Mucosa of descending colon (tissue), 3 donors: ENCODE measurements around the gene GDPD2. TPM values are rescaled to one million over a fixed set of nuclear protein-coding genes. Genes with fewer than 3 reads are reported as not detected.

ENCODE experiments used
- ATAC-seq: fragments of 200-7000 bp; cut with Tn5 transposase; one replicate; pipeline ENCODE4 v1.9.1; 2020; ENCODE audit warnings: mild to moderate bottlenecking, moderate library complexity
- DNase-seq, 3 donors: peaks; one replicate each; pipeline ENCODE4 v3.0.0-alpha.2; 2020
- H3K36me3 ChIP-seq: fragments of 200-600 bp; one replicate; pipeline ENCODE4 v1.8.0; 2021; ENCODE audit warnings: low read depth, mild to moderate bottlenecking
- H3K4me1 ChIP-seq: fragments of 200-600 bp; one replicate; pipeline ENCODE4 v1.8.0; 2021; ENCODE audit warnings: low read depth, mild to moderate bottlenecking
- H3K4me3 ChIP-seq: fragments of 200-600 bp; one replicate; pipeline ENCODE4 v1.8.0; 2021; ENCODE audit warnings: mild to moderate bottlenecking
- H3K9me3 ChIP-seq: fragments of 200-600 bp; one replicate; pipeline ENCODE4 v1.8.0; 2021; ENCODE audit warnings: mild to moderate bottlenecking
- intact Hi-C, 2 donors: fragments of 100-400 bp; cut with DNase I in 1 of 2; cut with micrococcal nuclease in 1 of 2; formaldehyde crosslinking; loops; one replicate each; pipeline versions ENCODE4 v1.11.0 to v1.11.1; 2022; cut with DNase I, micrococcal nuclease
- total RNA-seq, 3 donors: library from RNA; stranded (reverse); fragmentation: NEBNext Ultra II Directional in 2 of 3; extraction: Animal tissue kit (Norgen Biotek cat#: 25700) in 2 of 3; gene quantifications; one replicate each; pipeline versions ENCODE4 v1.2.1 to v1.2.4, GENCODE V29; 2021 to 2023
- TF ChIP-seq, protein P1 (sequence below): fragments of 200-600 bp; IDR thresholded peaks from one replicate; pipeline ENCODE4 v1.8.0; 2022; ENCODE audit warnings: antibody characterized with exemption, mild to moderate bottlenecking
- donor health status: DM: no; HTN: no; CAD: no; lungs with moderate emphysema.
- donor health status: DM: no; HTN: no; CAD: no.
- donor health status: DM: no; HTN: yes; CAD: no.

GDPD2 gene
- total RNA-seq, 3 donors from 2014 or later = 9.0 to 28.5 (median 25.9) TPM

DNA sequence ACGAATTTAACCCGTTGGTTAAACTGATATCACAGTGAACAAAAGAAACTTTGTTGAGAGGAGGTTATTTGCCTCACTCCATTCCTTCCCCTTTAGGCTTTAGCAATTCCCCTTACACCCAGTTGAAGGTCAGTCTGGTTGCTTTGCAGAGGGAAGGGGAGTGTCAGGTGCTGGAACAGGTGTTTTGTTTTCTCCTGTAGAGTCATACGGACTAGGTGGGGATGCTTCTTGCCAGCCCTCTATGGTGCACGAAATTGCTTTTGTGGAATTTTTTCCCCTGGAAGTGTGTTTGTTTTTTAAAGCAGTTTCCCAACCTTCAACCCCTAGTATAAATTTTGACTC lies 54.6 kb downstream of the GDPD2 start:
- Histone ChIP-seq H3K4me3 (no peak overlapping the region), H3K9me3 (no peaks in the 10 kb centered on the region), H3K4me1 (peaks cover 18% of the 10 kb centered on the region), H3K36me3 (no peaks in the 10 kb centered on the region)
- intact Hi-C loops = no loop called here
- ATAC-seq (peak; percentile 45), DNase-seq (no peak)
- TF ChIP-seq, protein P1, sequence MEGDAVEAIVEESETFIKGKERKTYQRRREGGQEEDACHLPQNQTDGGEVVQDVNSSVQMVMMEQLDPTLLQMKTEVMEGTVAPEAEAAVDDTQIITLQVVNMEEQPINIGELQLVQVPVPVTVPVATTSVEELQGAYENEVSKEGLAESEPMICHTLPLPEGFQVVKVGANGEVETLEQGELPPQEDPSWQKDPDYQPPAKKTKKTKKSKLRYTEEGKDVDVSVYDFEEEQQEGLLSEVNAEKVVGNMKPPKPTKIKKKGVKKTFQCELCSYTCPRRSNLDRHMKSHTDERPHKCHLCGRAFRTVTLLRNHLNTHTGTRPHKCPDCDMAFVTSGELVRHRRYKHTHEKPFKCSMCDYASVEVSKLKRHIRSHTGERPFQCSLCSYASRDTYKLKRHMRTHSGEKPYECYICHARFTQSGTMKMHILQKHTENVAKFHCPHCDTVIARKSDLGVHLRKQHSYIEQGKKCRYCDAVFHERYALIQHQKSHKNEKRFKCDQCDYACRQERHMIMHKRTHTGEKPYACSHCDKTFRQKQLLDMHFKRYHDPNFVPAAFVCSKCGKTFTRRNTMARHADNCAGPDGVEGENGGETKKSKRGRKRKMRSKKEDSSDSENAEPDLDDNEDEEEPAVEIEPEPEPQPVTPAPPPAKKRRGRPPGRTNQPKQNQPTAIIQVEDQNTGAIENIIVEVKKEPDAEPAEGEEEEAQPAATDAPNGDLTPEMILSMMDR = no peak

DNA sequence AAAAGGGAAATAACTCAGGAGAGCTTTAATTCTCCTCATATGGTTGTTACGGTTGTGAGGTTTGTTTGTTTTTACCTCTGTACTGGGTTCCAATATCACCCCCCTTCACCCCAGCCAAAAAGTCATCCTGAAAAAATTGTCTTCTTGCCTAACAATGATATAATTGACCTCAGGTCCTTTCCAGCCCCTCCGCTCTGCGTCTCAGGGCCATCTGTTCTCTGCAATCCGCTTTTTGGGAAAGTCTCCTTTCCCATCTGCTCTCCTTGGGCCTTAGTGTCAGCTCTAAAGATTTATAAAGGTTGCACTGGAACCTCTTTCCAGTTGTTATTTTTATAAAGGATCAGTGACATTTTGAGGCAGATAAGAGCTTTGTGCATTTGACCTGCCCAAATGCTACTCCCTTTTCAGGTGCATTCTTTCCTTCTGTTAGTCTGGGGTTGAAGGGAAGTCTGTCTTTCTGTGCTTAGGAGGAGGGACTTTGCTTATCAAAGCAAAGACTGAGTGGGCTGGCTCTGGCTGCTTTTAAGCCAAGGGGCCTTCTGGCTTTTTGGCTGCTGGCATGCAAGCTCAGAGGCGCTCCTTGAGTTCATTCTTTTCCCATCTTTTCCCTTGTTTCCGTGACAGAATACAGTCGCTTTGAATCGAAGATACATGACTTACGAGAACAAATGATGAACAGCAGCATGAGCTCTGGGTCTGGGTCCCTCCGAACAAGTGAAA lies 55.6 kb downstream of the GDPD2 start:
- intact Hi-C loops = no loop called here
- peaks cover 18% of the 10 kb centered on the region for H3K4me1 ChIP-seq
- H3K9me3 ChIP-seq = no peaks in the 10 kb centered on the region
- TF ChIP-seq, protein P1 = no peak
- DNase-seq (no peak), ATAC-seq (no peak)
- H3K4me3 ChIP-seq = no peak overlapping the region
- H3K36me3 ChIP-seq = no peaks in the 10 kb centered on the region

DNA sequence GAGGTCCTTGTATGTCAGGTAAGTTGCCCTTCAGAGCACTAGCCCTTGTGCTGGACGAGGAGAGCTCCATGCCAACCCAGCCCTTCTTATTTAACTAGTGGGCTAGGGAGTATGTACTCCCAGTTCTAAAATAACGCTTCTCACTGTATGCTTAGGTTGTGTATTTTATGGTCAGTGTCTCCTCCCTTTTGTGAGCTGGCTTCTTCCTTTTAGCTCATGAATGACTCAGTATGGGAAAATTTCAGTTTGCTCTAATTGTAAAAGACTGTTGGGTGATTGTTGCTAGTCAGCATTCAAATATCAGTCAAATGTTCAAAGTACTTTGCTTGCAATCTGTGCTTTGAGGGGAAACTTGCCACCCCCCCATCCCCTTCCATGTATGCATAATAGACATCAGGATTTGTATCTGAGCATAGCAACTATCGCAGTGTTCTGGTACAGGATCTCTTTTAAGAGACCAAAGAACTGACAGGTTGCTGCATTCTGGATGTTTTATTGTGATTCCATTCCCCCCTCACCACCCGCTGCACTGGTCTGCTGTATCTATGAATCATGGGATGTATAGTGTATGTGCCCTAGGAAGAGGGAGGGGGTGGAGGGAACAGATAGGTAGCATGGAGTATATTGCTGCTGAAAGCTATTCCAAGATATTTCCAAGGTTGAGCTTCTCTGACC lies 56.3 kb downstream of the GDPD2 start:
- no peak overlapping the region for H3K4me3 ChIP-seq
- peak in 1 of 3 donors; percentile 50 for DNase-seq
- no peaks in the 10 kb centered on the region for H3K36me3 ChIP-seq
- ATAC-seq = peak; percentile 61
- H3K9me3 ChIP-seq = no peaks in the 10 kb centered on the region
- intact Hi-C loops = no loop called here
- TF ChIP-seq, protein P1 = no peak
- peaks cover 18% of the 10 kb centered on the region for H3K4me1 ChIP-seq

DNA sequence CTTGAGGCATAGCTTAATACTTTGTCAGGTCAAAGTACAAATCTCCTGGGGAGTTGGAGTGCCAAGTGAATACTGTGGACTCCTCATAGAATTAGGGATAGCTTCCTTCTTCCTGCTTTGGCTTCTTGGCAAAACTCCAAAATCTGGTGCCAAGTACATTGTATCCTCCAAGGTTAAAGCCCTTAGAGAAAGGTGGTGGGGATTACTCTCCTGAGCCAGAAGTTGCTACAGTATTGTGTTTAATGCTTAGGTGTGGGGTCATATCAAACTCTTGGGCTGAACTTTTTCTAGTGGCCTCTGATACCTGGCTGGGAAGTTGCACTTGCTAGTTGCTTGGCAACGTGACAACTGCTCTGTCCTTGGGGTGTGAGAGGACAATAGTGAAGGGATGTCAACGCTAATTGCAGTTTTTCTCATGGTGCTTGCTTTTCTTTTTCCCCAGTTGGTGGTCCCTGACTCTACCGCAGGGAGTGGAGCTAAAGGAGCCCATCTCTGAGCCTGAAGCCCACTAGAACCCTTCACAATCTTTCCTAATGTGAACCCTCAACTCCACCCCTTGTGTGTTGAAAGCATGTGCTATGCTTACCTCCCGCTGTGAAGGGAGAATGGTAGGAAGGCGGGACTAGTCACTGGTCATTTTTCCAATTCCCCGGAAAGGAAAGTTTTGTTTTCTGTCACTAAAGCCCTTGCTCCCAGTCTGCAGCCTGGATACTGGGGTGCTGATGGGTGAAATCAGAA lies 57.0 kb downstream of the GDPD2 start:
- DNase-seq (peak in 1 of 3 donors; percentile 70), ATAC-seq (peak; percentile 54)
- Histone ChIP-seq H3K4me1 (peaks cover 18% of the 10 kb centered on the region), H3K9me3 (no peaks in the 10 kb centered on the region), H3K4me3 (no peak overlapping the region), H3K36me3 (no peaks in the 10 kb centered on the region)
- intact Hi-C loops = no loop called here
- TF ChIP-seq, protein P1 = no peak

DNA sequence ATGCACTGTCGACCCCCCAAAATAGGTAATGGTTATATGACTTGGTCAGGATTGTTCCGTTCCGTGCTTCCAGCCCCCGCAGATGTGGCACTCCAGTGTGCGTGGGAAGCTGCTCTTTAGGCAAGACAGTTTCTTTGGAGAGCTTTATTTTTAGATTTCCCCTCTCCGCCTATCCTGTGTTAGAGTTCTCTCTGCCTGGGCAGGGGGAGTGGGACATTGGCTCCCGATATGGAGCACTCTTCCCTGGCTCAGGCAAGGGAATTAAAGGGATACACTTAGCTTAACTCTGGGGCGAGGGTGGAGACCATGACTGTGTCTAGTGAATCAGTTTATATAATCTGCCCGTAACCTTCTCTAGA lies 57.5 kb downstream of the GDPD2 start:
- no peaks in the 10 kb centered on the region for H3K9me3 ChIP-seq
- no peak for DNase-seq
- no peak overlapping the region for H3K4me3 ChIP-seq
- H3K4me1 ChIP-seq = peaks cover 18% of the 10 kb centered on the region
- no peaks in the 10 kb centered on the region for H3K36me3 ChIP-seq
- ATAC-seq = no peak
- intact Hi-C loops = no loop called here
- TF ChIP-seq, protein P1 = no peak
